Neural cell (in vitro differentiated cells): ENCODE results near the gene KRTAP9-2.
"Not testable (repeated sequence)": the region's sequence is repeated elsewhere in the genome, so short reads cannot be mapped to it uniquely, and the experiment has no call there.

Source experiments
- CTCF ChIP-seq: fragments of 450-650 bp; IDR thresholded peaks from 2 replicates; pipeline ENCODE4 v1.5.1; 2014; ENCODE audit warnings: antibody characterized with exemption, mild to moderate bottlenecking, moderate library complexity; ENCODE audit not compliant: poor library complexity, severe bottlenecking
- EP300 ChIP-seq: fragments of 450-650 bp; conservative IDR thresholded peaks from 2 replicates; pipeline ENCODE4 v1.6.1; 2014; ENCODE audit warnings: antibody characterized with exemption, mild to moderate bottlenecking, moderate library complexity; ENCODE audit not compliant: poor library complexity, severe bottlenecking
- EZH2 ChIP-seq: fragments of 200-600, 300-800 bp; shearing (Covaris generic), sonication (generic); IDR thresholded peaks from 2 replicates; pipeline ENCODE4 v1.6.1; 2014; ENCODE audit warnings: antibody characterized with exemption, low read length, borderline replicate concordance, mild to moderate bottlenecking; ENCODE audit not compliant: insufficient read depth, poor library complexity, severe bottlenecking
- MXI1 ChIP-seq: fragments of 450-650 bp; conservative IDR thresholded peaks from 2 replicates; pipeline ENCODE4 v1.6.1; 2014; ENCODE audit warnings: antibody characterized with exemption, mild to moderate bottlenecking; ENCODE audit not compliant: poor library complexity, severe bottlenecking
- POLR2AphosphoS5 ChIP-seq: IDR thresholded peaks from 2 replicates; pipeline ENCODE4 v1.6.1; 2012
- REST ChIP-seq: IDR thresholded peaks from 2 replicates; pipeline ENCODE4 v1.6.1; 2012; ENCODE audit warnings: borderline replicate concordance
- SMC3 ChIP-seq: fragments of 450-650 bp; conservative IDR thresholded peaks from 2 replicates; pipeline ENCODE4 v1.6.1; 2014; ENCODE audit warnings: antibody characterized with exemption, mild to moderate bottlenecking, moderate library complexity; ENCODE audit not compliant: poor library complexity

- not testable (repeated sequence) for TF ChIP-seq EZH2, POLR2AphosphoS5, CTCF, REST, MXI1, EP300, SMC3
Observed at GRCh38 chr17:41237116-41237515, 10.7 kb downstream of the KRTAP9-2 start.
